Activated CD8-positive, alpha-beta T cell treated with anti-CD3 and anti-CD28 coated beads for 36 hours (primary cell): ENCODE data around the gene SLC15A5. TPM values are rescaled to one million over a fixed set of nuclear protein-coding genes. Genes with fewer than 3 reads are reported as not detected.

Source experiments
- ATAC-seq: fragments of 200-7000 bp; cut with Tn5 transposase; one replicate; pipeline ENCODE4 v1.10.0; 2021; ENCODE audit warnings: mild to moderate bottlenecking, moderate library complexity
- CTCF ChIA-PET: fragments of 350-600 bp; sonication (Branson Sonifier 250); formaldehyde crosslinking; loops from one replicate; lab custom pipeline; 2021; ENCODE audit warnings: antibody characterized with exemption; lab: Charles Lee
- POLR2A ChIA-PET: fragments of 350-600 bp; sonication (Branson Sonifier 250); formaldehyde crosslinking; loops from one replicate; lab custom pipeline; 2021; ENCODE audit warnings: antibody characterized with exemption; lab: Charles Lee
- DNase-seq: peaks from one replicate; pipeline ENCODE4 v3.0.0-alpha.2; 2020
- H3K27ac Mint-ChIP-seq: one replicate; pipeline ENCODE4 v1.8.0; 2021; ENCODE audit warnings: mild to moderate bottlenecking, mixed read lengths
- H3K27me3 Mint-ChIP-seq: one replicate; pipeline ENCODE4 v1.8.0; 2021; ENCODE audit warnings: mixed read lengths
- H3K36me3 Mint-ChIP-seq: one replicate; pipeline ENCODE4 v1.8.0; 2021; ENCODE audit warnings: low read depth, mixed read lengths
- H3K4me1 Mint-ChIP-seq: one replicate; pipeline ENCODE4 v1.8.0; 2021; ENCODE audit warnings: low read depth, mixed read lengths
- H3K4me3 Mint-ChIP-seq: one replicate; pipeline ENCODE4 v1.8.0; 2021; ENCODE audit warnings: mild to moderate bottlenecking, moderate library complexity, mixed read lengths
- H3K9me3 Mint-ChIP-seq: one replicate; pipeline ENCODE4 v1.8.0; 2021; ENCODE audit warnings: mixed read lengths
- CTCF ChIP-seq: fragments of 200-600 bp; IDR thresholded peaks from one replicate; pipeline ENCODE4 v1.8.0; 2022; ENCODE audit warnings: antibody characterized with exemption, mild to moderate bottlenecking
- intact Hi-C: fragments of 100-400 bp; cut with micrococcal nuclease; formaldehyde crosslinking; loops from one replicate; pipeline ENCODE4 v1.10.0; 2022
- total RNA-seq, 2 experiments: library from RNA; stranded (reverse); gene quantifications; one replicate each; pipeline ENCODE4 v1.2.3, GENCODE V29; 2021

SLC15A5 gene
- total RNA-seq, 2 experiments from 2014 or later: not detected

- H3K27ac Mint-ChIP-seq: no peak overlapping the region
- TF ChIP-seq CTCF: no peak
- H3K4me1 Mint-ChIP-seq: no peaks in the 10 kb centered on the region
- intact Hi-C loops: no loop called here
- ChIA-PET POLR2A (no interaction called here), CTCF (no interaction called here)
- no peak for DNase-seq
- ATAC-seq: no peak
- H3K9me3 Mint-ChIP-seq: no peaks in the 10 kb centered on the region
- H3K27me3 Mint-ChIP-seq: peaks cover 2% of the 10 kb centered on the region
- H3K4me3 Mint-ChIP-seq: no peak overlapping the region
- no peaks in the 10 kb centered on the region for H3K36me3 Mint-ChIP-seq
Measured at GRCh38 chr12:16183541-16183940, 93.9 kb downstream of the SLC15A5 start.

- no peaks in the 10 kb centered on the region for H3K27me3 Mint-ChIP-seq
- CTCF ChIA-PET: interaction anchor here (0.7 kb wide), 1 partner anchor 8 kb away, joined by 3 read pairs; no protein-coding TSS in a partner anchor
- ATAC-seq (no peak), DNase-seq (no peak)
- intact Hi-C loops: no loop called here
- H3K9me3 Mint-ChIP-seq: no peaks in the 10 kb centered on the region
- H3K27ac Mint-ChIP-seq: no peak overlapping the region
- POLR2A ChIA-PET: no interaction called here
- no peaks in the 10 kb centered on the region for H3K4me1 Mint-ChIP-seq
- H3K36me3 Mint-ChIP-seq: no peaks in the 10 kb centered on the region
- H3K4me3 Mint-ChIP-seq: no peak overlapping the region
- TF ChIP-seq CTCF: no peak
Measured at GRCh38 chr12:16175840-16176239, 101.6 kb downstream of the SLC15A5 start.

GRCh38 chr12:16174282-16174681, 103.2 kb downstream of the SLC15A5 start:
- Mint-ChIP-seq H3K4me3 (no peak overlapping the region), H3K4me1 (no peaks in the 10 kb centered on the region), H3K27me3 (no peaks in the 10 kb centered on the region), H3K36me3 (no peaks in the 10 kb centered on the region), H3K27ac (no peak overlapping the region), H3K9me3 (no peaks in the 10 kb centered on the region)
- ATAC-seq (no peak), DNase-seq (no peak)
- intact Hi-C loops: no loop called here
- ChIA-PET POLR2A (no interaction called here), CTCF (no interaction called here)
- no peak for TF ChIP-seq CTCF

- intact Hi-C loops: no loop called here
- Mint-ChIP-seq H3K4me3 (no peak overlapping the region), H3K27me3 (no peaks in the 10 kb centered on the region), H3K27ac (no peak overlapping the region), H3K4me1 (no peaks in the 10 kb centered on the region), H3K9me3 (no peaks in the 10 kb centered on the region), H3K36me3 (no peaks in the 10 kb centered on the region)
- POLR2A ChIA-PET: no interaction called here
- CTCF ChIA-PET: no interaction called here
- TF ChIP-seq CTCF: no peak
- no peak for ATAC-seq
- DNase-seq: no peak
Measured at GRCh38 chr12:16171348-16171747, 106.1 kb downstream of the SLC15A5 start.

GRCh38 chr12:16168078-16168477, 109.4 kb downstream of the SLC15A5 start:
- H3K4me1 Mint-ChIP-seq: no peaks in the 10 kb centered on the region

More at GRCh38 chr12:16168078-16168477, 109.4 kb downstream of the SLC15A5 start:
- TF ChIP-seq CTCF: no peak
- POLR2A ChIA-PET: no interaction called here
- Mint-ChIP-seq H3K9me3 (no peaks in the 10 kb centered on the region), H3K27ac (no peak overlapping the region), H3K27me3 (no peaks in the 10 kb centered on the region), H3K36me3 (no peaks in the 10 kb centered on the region), H3K4me3 (no peak overlapping the region)
- no peak for DNase-seq
- intact Hi-C loops: no loop called here
- CTCF ChIA-PET: interaction anchor here (1.2 kb wide), 1 partner anchor 8 kb away, joined by 3 read pairs; no protein-coding TSS in a partner anchor
- ATAC-seq: no peak
